Gastroesophageal sphincter (tissue), 4 donors: Measurements from ENCODE around the gene DHDH. TPM values are rescaled to one million over a fixed set of nuclear protein-coding genes. Genes with fewer than 3 reads are reported as not detected.

Source experiments
- ATAC-seq: fragments of 150-250 bp; one replicate; pipeline ENCODE4 v1.9.1; 2016; ENCODE audit warnings: mild to moderate bottlenecking, moderate library complexity
- H3K27ac ChIP-seq, 4 donors: fragments of 200-600 bp; sonication (generic) in 3 of 4; 1 replicate in 3 of 4; 2 replicates in 1 of 4; pipeline ENCODE4 v1.5.1; 2016 to 2019
- H3K27me3 ChIP-seq: fragments of 200-600 bp; sonication (generic); one replicate; pipeline ENCODE4 v1.5.1; 2019
- H3K36me3 ChIP-seq, 2 donors: fragments of 200-600 bp; sonication (generic); one replicate each; pipeline ENCODE4 v1.5.1; 2019; ENCODE audit warnings: control low read depth in 1 of 2
- H3K4me1 ChIP-seq, 3 donors: fragments of 200-600 bp; sonication (generic); 1 replicate in 2 of 3; 2 replicates in 1 of 3; pipeline ENCODE4 v1.5.1; 2016 to 2019; ENCODE audit warnings: control low read depth in 2 of 3
- H3K4me3 ChIP-seq, 2 donors: fragments of 200-600 bp; sonication (generic); one replicate each; pipeline ENCODE4 v1.5.1; 2019; ENCODE audit warnings: mild to moderate bottlenecking in 1 of 2, moderate library complexity in 1 of 2
- H3K9me3 ChIP-seq, 3 donors: fragments of 200-600 bp; sonication (generic); one replicate each; pipeline ENCODE4 v1.5.1; 2017 to 2019; ENCODE audit warnings: control low read depth in 2 of 3
- EP300 ChIP-seq: sonication (generic); formaldehyde crosslinking; IDR thresholded peaks from one replicate; pipeline ENCODE4 v1.6.1; 2017; ENCODE audit warnings: antibody characterized with exemption, mild to moderate bottlenecking
- POLR2A ChIP-seq, 2 donors: fragments of 450-650 bp; IDR thresholded peaks; one replicate each; pipeline ENCODE4 v1.6.1; 2017; ENCODE audit warnings: antibody characterized with exemption in 2 of 2, mild to moderate bottlenecking in 2 of 2, moderate library complexity in 1 of 2
- POLR2AphosphoS5 ChIP-seq: sonication (generic); formaldehyde crosslinking; IDR thresholded peaks from one replicate; pipeline ENCODE4 v1.6.1; 2017; ENCODE audit warnings: antibody characterized with exemption
- WGBS, 2 donors: methylation state at CpG; one replicate each; pipeline ENCODE4 v1.1.5; 2018; ENCODE audit warnings: low coverage in 1 of 2; 5-methylcytosine and 5-hydroxymethylcytosine counted together
- total RNA-seq, 4 donors: library from RNA; depleted of rRNA; stranded (reverse); fragments of >200 nt; gene quantifications; one replicate each; pipeline ENCODE4 v1.1.0, GENCODE V29; 2016
- TF ChIP-seq, protein P1 (sequence below), 4 experiments: fragments of 200-600 bp in 2 of 4; fragments of 450-650 bp in 2 of 4; sonication (generic) in 1 of 4; IDR thresholded peaks; one replicate each; pipeline ENCODE4 v1.5.1; 2017 to 2019; ENCODE audit warnings: antibody characterized with exemption in 4 of 4, mild to moderate bottlenecking in 2 of 4, moderate library complexity in 2 of 4

The DHDH gene
- total RNA-seq, 4 donors from 2014 or later: 0.81 TPM; not detected in 3

DNA sequence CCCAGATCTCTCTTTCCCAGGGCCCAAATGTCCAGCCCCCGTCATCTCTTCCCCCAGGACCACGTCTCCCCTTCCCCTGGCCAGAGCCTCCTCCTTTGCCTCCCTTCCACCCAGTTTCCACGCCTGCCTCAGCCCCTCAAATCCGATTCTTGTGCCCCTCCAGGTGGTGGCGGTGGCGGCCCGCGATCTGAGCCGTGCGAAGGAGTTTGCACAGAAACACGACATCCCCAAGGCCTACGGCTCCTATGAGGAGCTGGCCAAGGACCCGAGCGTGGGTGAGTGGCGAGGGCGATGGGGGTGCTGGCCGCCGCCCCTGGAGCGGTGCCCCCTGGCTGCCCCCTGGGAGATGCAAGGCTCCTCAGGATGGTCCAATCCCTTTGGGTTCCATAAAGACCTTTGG, 1.3 kb downstream of the DHDH start:
- Histone ChIP-seq H3K4me3 (no peak overlapping the region), H3K27ac (no peak overlapping the region), H3K27me3 (no peaks in the 10 kb centered on the region), H3K4me1 (peaks cover 0 to 14% (median 0%) of the 10 kb centered on the region in 3 donors), H3K9me3 (no peaks in the 10 kb centered on the region), H3K36me3 (no peaks in the 10 kb centered on the region)
- no peak for ATAC-seq
- TF ChIP-seq, protein P1, sequence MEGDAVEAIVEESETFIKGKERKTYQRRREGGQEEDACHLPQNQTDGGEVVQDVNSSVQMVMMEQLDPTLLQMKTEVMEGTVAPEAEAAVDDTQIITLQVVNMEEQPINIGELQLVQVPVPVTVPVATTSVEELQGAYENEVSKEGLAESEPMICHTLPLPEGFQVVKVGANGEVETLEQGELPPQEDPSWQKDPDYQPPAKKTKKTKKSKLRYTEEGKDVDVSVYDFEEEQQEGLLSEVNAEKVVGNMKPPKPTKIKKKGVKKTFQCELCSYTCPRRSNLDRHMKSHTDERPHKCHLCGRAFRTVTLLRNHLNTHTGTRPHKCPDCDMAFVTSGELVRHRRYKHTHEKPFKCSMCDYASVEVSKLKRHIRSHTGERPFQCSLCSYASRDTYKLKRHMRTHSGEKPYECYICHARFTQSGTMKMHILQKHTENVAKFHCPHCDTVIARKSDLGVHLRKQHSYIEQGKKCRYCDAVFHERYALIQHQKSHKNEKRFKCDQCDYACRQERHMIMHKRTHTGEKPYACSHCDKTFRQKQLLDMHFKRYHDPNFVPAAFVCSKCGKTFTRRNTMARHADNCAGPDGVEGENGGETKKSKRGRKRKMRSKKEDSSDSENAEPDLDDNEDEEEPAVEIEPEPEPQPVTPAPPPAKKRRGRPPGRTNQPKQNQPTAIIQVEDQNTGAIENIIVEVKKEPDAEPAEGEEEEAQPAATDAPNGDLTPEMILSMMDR (IDR thresholded peaks at IDR 0.05): no peak
- TF ChIP-seq POLR2A (IDR thresholded peaks at IDR 0.05): no peak
- TF ChIP-seq POLR2AphosphoS5: no peak
- no CpG with 5 or more reads among the region's 19 CpGs for WGBS, 2 donors

DNA sequence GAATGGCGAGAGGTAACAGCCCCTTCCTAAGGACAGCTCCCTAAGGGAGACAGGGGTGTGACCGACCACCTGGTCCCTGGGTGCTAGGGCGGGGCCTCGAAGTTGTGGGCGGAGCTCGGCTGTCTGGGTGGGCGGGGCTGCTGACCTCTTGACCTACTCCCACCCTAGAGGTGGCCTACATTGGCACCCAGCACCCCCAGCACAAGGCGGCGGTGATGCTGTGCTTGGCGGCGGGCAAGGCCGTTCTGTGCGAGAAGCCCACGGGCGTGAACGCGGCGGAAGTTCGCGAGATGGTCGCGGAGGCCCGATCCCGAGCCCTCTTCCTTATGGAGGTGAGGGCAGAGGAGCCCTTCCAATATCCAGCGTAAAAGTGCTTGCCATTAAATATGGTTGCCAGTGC, 2.4 kb downstream of the DHDH start:
- TF ChIP-seq EP300 (no peak), POLR2AphosphoS5 (no peak), POLR2A (IDR thresholded peaks at IDR 0.05) (no peak)
- TF ChIP-seq, protein P1 (IDR thresholded peaks at IDR 0.05): no peak
- ATAC-seq: no peak
- Histone ChIP-seq H3K9me3 (peaks cover 0 to 3% (median 0%) of the 10 kb centered on the region in 3 donors), H3K4me3 (no peak overlapping the region), H3K27ac (no peak overlapping the region), H3K36me3 (no peaks in the 10 kb centered on the region), H3K27me3 (no peaks in the 10 kb centered on the region), H3K4me1 (peaks cover 0 to 14% (median 0%) of the 10 kb centered on the region in 3 donors)
- WGBS, 2 donors: 88 to 94% methylated on average over 7 to 14 of the region's 25 CpGs

DNA sequence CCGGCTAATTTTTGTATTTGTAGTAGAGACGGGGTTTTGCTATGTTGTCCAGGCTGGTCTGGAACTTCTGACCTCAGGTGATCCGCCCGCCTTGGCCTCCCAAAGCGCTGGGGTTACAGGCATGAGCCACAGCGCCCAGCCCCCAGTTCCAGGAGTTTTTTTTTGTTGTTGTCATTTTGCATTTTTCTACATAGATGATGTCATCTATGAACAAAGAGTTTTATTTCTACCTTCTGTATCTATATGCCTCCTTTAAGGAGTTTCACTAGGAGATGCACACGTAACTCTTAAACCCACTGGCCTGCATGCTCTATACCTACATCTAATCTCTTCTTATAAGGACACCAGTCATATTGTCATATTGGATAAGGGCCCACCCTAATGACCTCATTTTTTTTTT, 4.8 kb downstream of the DHDH start:
- Histone ChIP-seq H3K36me3 (no peaks in the 10 kb centered on the region), H3K27ac (no peak overlapping the region)
- 70 to 94% methylated on average over 2 to 5 of the region's 7 CpGs for WGBS, 2 donors

DNA sequence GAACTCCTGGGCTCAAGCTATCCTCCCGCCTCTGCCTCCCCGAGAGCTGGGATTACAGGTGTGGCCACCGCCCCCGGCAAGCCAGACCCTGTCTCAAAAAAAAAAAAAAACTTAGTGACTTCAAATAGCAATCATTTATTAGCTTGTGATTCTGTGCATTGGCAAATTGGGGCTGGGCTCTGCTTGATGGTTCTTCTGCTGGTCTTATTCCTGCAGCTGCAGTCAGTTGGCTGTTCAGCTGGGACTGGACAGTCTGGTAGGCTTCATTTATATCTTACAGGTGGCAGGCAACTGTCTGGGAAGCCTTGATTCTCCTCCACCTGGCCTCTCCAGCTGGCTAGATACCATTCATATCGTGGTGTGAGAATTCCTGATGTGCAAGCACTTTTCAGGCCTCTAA, 7.4 kb downstream of the DHDH start:
- TF ChIP-seq POLR2AphosphoS5: no peak
- H3K27me3 ChIP-seq: no peaks in the 10 kb centered on the region
- WGBS, 2 donors: 98 to 100% methylated on average over 4 to 5 of the region's 5 CpGs
- no peaks in the 10 kb centered on the region for H3K4me1 ChIP-seq
- ATAC-seq: no peak
- H3K27ac ChIP-seq: no peak overlapping the region
- no peak overlapping the region for H3K4me3 ChIP-seq
- peaks cover 0 to 7% (median 0%) of the 10 kb centered on the region in 3 donors for H3K9me3 ChIP-seq
- H3K36me3 ChIP-seq: no peaks in the 10 kb centered on the region

More for the DNA sequence above, 4.8 kb downstream of the DHDH start:
- H3K4me1 ChIP-seq: peaks cover 0 to 9% (median 0%) of the 10 kb centered on the region in 3 donors
- H3K4me3 ChIP-seq: no peak overlapping the region
- no peak for ATAC-seq
- H3K9me3 ChIP-seq: peaks cover 0 to 7% (median 0%) of the 10 kb centered on the region in 3 donors
- TF ChIP-seq POLR2A (IDR thresholded peaks at IDR 0.05) (no peak), POLR2AphosphoS5 (no peak)
- no peaks in the 10 kb centered on the region for H3K27me3 ChIP-seq

DNA sequence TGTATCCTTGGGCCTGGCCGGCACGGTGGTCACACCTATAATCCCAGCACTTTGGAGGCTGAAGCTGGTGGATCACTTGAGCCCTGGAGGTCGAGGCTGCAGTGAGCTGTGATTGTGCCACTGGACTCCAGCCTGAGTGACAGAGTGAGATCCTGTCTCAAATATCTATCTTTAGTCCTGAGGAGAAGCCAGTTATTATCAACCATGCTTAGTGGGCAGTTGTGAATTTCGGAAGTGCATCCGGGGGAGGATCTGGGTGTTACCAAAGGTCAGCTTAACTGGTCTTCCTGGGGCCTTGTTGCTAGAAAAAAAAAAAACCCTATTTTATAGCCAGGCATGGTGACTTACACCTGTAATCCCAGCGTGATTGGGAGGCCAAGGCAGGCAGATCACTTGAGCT, 9.6 kb downstream of the DHDH start:
- TF ChIP-seq, protein P1 (IDR thresholded peaks at IDR 0.05): no peak
- TF ChIP-seq POLR2A (IDR thresholded peaks at IDR 0.05) (no peak), POLR2AphosphoS5 (no peak), EP300 (no peak)
- Histone ChIP-seq H3K36me3 (no peaks in the 10 kb centered on the region), H3K4me1 (no peaks in the 10 kb centered on the region), H3K4me3 (no peak overlapping the region), H3K9me3 (peaks cover 0 to 7% (median 0%) of the 10 kb centered on the region in 3 donors), H3K27ac (no peak overlapping the region), H3K27me3 (no peaks in the 10 kb centered on the region)
- 89 to 93% methylated on average over 5 of the region's 6 CpGs for WGBS, 2 donors
- ATAC-seq: no peak

DNA sequence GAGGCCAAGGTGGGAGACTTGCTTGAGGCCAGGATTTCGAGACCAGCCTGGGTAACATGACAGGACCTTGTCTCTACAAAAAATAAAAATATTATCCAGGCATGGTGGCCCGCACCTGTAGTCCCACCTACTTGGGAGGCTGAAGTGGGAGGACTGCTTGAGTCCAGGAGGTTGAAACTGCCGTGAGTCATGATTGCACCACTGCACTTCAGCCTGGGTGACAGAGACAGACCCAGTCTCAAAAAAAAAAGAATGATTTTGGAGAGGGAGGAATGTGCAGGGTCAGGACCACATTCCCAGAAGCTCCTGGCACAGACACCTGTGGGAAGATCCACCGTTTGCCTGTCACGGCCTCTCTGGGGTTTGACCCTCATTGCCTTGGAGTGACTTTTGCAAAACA, 11.9 kb downstream of the DHDH start:
- H3K9me3 ChIP-seq: peaks cover 0 to 7% (median 0%) of the 10 kb centered on the region in 3 donors
- no peaks in the 10 kb centered on the region for H3K27me3 ChIP-seq
- H3K36me3 ChIP-seq: no peaks in the 10 kb centered on the region
- H3K4me1 ChIP-seq: no peaks in the 10 kb centered on the region
- TF ChIP-seq EP300 (no peak), POLR2AphosphoS5 (no peak)
- TF ChIP-seq, protein P1 (IDR thresholded peaks at IDR 0.05): no peak
- no peak overlapping the region for H3K27ac ChIP-seq
- 91 to 100% methylated on average over 2 to 5 of the region's 5 CpGs for WGBS, 2 donors
- no peak for ATAC-seq
- H3K4me3 ChIP-seq: no peak overlapping the region
